ENCODE results near the gene DCANP1.

DNA sequence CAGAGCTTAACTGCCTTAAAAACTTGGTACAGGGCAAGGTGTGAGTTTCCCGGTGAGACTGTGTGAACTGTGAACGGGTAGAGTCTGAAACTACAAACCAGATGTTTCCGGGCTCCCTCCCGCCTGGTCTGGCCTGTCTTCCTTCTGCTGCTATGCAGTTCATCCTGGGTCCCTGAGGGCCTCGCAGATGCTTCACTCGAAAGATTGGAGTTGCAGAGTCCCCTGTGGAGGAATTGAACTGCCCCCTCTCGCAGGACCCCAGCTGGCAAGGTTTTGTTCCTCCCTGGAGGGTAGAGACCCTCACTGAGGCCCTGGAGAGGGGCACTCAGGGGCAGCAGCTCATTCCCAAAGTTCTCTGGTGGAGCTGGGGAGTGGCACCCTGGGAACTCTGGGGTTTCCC lies 533 bp downstream of the DCANP1 start:
- TF ChIP-seq, protein P1, sequence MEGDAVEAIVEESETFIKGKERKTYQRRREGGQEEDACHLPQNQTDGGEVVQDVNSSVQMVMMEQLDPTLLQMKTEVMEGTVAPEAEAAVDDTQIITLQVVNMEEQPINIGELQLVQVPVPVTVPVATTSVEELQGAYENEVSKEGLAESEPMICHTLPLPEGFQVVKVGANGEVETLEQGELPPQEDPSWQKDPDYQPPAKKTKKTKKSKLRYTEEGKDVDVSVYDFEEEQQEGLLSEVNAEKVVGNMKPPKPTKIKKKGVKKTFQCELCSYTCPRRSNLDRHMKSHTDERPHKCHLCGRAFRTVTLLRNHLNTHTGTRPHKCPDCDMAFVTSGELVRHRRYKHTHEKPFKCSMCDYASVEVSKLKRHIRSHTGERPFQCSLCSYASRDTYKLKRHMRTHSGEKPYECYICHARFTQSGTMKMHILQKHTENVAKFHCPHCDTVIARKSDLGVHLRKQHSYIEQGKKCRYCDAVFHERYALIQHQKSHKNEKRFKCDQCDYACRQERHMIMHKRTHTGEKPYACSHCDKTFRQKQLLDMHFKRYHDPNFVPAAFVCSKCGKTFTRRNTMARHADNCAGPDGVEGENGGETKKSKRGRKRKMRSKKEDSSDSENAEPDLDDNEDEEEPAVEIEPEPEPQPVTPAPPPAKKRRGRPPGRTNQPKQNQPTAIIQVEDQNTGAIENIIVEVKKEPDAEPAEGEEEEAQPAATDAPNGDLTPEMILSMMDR (IDR thresholded peaks at IDR 0.05), result no peak
- TF ChIP-seq POLR2A (IDR thresholded peaks at IDR 0.05) (no peak), EP300 (IDR thresholded peaks at IDR 0.05) (no peak)

Measured in ovary (tissue), 3 donors.